ENCODE results near the gene LPP.
A peak's percentile ranks its signal among the peaks of the same experiment; 100 is the strongest.

LPP gene

GRCh38 chr3:188470508-188471130 is 316.7 kb downstream of the LPP start:
- no peak for DNase-seq (ENCODE audit: low read depth, low spot score)

- no peak for DNase-seq (ENCODE audit: low read depth, low spot score)
These were observed 317.8 kb downstream of the LPP start for GRCh38 chr3:188471723-188472122.

DNA sequence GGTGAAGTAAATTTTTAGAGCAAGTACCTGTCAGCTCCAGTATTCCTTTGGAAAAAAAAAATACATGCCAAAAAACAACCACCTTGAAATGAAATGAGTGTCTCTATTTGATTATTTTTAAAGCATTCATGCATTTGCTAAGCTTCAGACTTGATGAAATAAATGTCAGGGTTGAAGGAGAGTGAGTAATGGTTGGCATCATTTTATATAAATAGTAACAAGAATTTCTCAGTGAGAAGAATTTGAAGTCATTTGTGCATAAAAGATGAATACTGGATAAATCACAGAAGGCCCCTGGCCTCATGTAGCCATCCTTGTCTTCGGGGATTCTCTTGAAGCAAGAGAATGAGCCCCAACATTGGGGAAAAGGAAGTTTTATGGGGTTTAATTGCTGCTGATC is 318.4 kb downstream of the LPP start:
- peak; percentile 53 for DNase-seq (ENCODE audit: low read depth, low spot score)

DNA sequence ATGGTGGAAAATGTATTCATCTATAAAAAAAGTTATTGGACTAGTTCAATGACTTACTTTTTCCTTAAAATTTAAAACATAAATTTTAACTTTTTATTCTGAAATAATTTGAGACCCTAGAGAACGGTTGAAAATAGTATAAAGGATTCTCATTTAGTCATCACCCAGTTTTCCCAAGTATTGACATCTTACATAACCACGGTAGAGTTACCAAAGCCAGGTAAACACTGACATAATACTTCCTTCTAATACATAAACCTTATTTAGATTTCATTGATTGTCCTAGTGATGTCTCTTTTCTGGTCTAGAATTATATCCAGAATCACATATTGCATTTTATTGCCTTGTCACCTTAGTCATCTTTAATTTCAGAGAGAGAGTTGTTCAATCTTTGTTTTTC is 319.1 kb downstream of the LPP start:
- no peak for DNase-seq (ENCODE audit: low read depth, low spot score)

- no peak for DNase-seq (ENCODE audit: low read depth, low spot score)
These were observed 319.8 kb downstream of the LPP start for GRCh38 chr3:188473591-188474288.

DNA sequence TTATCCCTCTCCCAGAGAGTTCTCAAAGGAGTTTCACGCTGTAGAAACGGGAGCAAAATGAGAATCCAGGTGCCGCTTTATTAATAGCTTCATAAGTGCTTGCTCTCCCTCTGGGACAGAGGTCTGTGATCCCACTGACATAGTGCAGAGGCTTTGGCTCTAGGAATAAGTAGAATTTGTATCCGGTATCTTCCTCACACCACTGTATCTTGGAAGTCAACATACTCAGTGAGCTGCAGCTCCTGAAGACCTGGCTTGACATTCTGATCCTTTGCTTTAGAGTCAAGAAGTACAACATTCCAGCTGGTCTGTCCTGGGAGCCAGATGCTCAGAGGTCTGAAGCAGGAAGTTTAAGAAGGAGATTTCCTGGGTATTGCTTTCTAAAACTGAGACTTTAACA is 323.0 kb downstream of the LPP start:
- no peak for DNase-seq (ENCODE audit: low read depth, low spot score)

- no peak for DNase-seq (ENCODE audit: low read depth, low spot score)
These were observed 326.1 kb downstream of the LPP start for GRCh38 chr3:188480011-188480410.

DNA sequence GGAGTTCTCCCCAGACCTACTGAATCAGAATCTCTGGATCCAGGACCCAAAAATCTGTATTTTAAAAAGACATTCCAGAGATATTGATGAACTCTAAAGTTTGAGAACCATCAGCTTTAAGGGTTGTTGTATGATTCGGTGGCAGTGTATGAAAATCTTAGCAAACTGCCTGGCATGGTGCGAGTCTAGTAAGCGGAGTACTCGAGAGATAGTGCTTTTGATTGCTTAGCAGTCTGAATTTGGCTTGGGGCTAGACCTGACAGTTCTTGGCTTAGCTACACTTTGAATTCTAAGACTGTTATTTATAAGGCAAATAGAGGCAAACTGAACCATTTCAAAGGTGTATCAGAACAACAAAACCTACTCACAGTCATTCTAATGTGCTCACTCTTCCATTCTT is 329.0 kb downstream of the LPP start:
- no peak for DNase-seq (ENCODE audit: low read depth, low spot score)

GRCh38 chr3:188486126-188486525 is 332.2 kb downstream of the LPP start:
- DNase-seq (ENCODE audit: low read depth, low spot score), result peak; percentile 69

GRCh38 chr3:188486952-188487351 is 333.0 kb downstream of the LPP start:
- no peak for DNase-seq (ENCODE audit: low read depth, low spot score)

GRCh38 chr3:188487652-188488051 is 333.7 kb downstream of the LPP start:
- DNase-seq (ENCODE audit: low read depth, low spot score), result no peak

GRCh38 chr3:188488801-188489200 is 334.8 kb downstream of the LPP start:
- no peak for DNase-seq (ENCODE audit: low read depth, low spot score)

GRCh38 chr3:188489639-188490405 is 335.9 kb downstream of the LPP start:
- no peak for DNase-seq (ENCODE audit: low read depth, low spot score)

GRCh38 chr3:188490416-188490815 is 336.5 kb downstream of the LPP start:
- DNase-seq (ENCODE audit: low read depth, low spot score), result no peak

GRCh38 chr3:188491276-188491687 is 337.3 kb downstream of the LPP start:
- peak; percentile 82 for DNase-seq (ENCODE audit: low read depth, low spot score)

DNA sequence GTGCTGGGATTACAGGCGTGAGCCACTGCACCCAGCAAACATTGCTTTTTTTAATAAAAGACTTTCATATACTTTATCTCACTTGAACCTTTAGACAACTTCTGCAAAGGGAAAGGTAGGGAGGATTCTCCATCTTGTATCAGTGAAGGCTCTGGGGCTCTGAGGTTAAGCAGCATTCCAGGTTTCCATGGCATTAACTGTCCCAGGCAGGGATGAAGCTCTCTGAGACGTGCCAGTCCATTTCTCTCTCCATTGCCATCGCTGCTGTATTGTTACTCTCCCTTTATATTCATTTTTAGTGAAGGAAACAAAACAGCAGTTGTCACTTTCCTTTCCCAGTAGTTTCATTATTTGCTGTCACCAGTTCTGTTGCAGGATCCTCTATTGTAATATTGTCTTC is 342.4 kb downstream of the LPP start:
- DNase-seq (ENCODE audit: low read depth, low spot score), result no peak

- no peak for DNase-seq (ENCODE audit: low read depth, low spot score)
These were observed 343.1 kb downstream of the LPP start for GRCh38 chr3:188497021-188497420.

DNA sequence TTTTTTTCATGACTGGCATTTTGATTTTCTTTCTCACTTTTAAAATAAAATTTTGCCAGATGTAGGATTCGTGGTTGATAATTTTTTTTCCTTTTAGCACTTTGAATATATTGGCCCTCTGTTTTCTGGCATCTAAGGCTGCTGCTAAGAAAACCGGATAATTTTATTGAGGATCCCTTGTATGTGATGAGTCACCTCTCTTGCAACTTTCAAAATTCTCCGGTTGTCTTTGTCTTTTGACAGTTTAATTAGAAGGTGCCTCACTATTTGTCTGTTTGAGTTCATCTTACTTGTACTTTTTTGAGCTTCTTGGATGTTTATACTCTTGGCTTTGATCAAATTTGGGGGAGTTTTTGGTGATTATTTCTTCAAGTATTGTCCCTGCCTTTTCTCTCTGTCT is 349.7 kb downstream of the LPP start:
- no peak for DNase-seq (ENCODE audit: low read depth, low spot score)

- no peak for DNase-seq (ENCODE audit: low read depth, low spot score)
These were observed 351.2 kb downstream of the LPP start for GRCh38 chr3:188505151-188505550.

DNA sequence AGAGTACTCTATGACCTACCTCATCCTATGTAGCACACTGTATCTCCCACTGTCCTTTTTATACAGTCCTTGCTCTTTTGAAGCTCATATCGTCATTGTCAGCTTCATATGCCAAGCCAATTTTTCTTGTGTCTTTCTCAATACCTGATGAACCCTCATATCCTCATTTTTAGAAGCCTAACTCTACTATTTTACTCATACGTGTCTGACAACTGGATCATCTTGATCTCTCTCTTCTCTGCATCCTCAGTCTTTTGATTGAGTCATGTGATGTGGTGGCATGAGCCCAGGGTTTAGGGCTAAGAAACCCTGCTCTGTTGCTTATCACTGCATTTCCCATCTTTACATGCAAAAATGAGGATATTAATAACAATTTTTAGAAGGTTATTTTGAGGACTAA is 352.0 kb downstream of the LPP start:
- DNase-seq (ENCODE audit: low read depth, low spot score), result no peak

- no peak for DNase-seq (ENCODE audit: low read depth, low spot score)
These were observed 352.5 kb downstream of the LPP start for GRCh38 chr3:188506446-188506845.

- DNase-seq (ENCODE audit: low read depth, low spot score), result peak; percentile 94
These were observed 353.3 kb downstream of the LPP start for GRCh38 chr3:188507244-188507720.

DNA sequence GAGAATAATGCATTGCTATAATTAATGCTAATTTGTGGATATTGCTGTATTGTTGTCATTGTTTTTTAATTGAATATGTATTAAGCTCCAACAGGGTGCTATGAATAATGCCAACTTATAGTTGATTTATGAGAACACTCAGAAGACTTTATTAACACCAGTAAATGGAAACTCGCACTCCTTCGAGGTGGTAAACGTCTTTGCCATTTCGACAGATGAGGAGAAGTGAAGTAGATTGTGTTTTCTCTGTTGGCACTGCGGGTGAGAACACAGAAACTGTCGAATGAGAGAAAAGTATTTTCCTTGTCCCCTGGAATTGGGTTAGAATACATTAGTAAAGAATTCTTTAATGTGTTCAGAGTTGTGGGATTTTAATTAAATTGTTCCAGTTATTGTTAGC is 354.5 kb downstream of the LPP start:
- no peak for DNase-seq (ENCODE audit: low read depth, low spot score)

All from astrocyte of the hippocampus (primary cell).